HL-60/S4 treated with retinoic acid at 250 ng/mL for 4 days and 3 days (cell line): ENCODE data around the gene LMX1A.

Source experiments
- in situ Hi-C: fragments of 300-500 bp; cut with MboI; formaldehyde crosslinking; loops from 2 replicates; pipeline ENCODE4 v1.7.0; 2022; ENCODE audit warnings: low sequenced_read_pairs

Gene LMX1A

GRCh38 chr1:165173409-165173808 is 183.1 kb downstream of the LMX1A start:
- in situ Hi-C loops: no loop called here

GRCh38 chr1:165172666-165173065 is 183.8 kb downstream of the LMX1A start:
- in situ Hi-C loops: no loop called here

GRCh38 chr1:165169729-165170128 is 186.8 kb downstream of the LMX1A start:
- in situ Hi-C loops: no loop called here

GRCh38 chr1:165169028-165169427 is 187.5 kb downstream of the LMX1A start:
- in situ Hi-C loops: no loop called here

- in situ Hi-C loops: no loop called here
These were observed 188.0 kb downstream of the LMX1A start for GRCh38 chr1:165168467-165168866.

- in situ Hi-C loops: no loop called here
These were observed 193.8 kb downstream of the LMX1A start for GRCh38 chr1:165162671-165163241.

- in situ Hi-C loops: no loop called here
These were observed 195.4 kb downstream of the LMX1A start for GRCh38 chr1:165161130-165161529.

- in situ Hi-C loops: no loop called here
These were observed 203.3 kb downstream of the LMX1A start for GRCh38 chr1:165153182-165153581.

- in situ Hi-C loops: no loop called here
These were observed 203.8 kb downstream of the LMX1A start for GRCh38 chr1:165152727-165153126.

GRCh38 chr1:165152109-165152508 is 204.4 kb downstream of the LMX1A start:
- in situ Hi-C loops: no loop called here
